Endothelial cell (in vitro differentiated cells): ENCODE measurements around the gene ROR2. TPM values are rescaled to one million over a fixed set of nuclear protein-coding genes. Genes with fewer than 3 reads are reported as not detected.

Experiments used
- DNase-seq: peaks from one replicate; pipeline ENCODE4 v3.0.0; 2021; ENCODE audit warnings: low spot score
- H3K27ac Mint-ChIP-seq: one replicate; pipeline ENCODE4 v1.8.0; 2021; ENCODE audit warnings: mixed read lengths, inconsistent platforms; ENCODE audit not compliant: unreplicated experiment
- H3K27me3 Mint-ChIP-seq: one replicate; pipeline ENCODE4 v1.8.0; 2021; ENCODE audit warnings: mild to moderate bottlenecking, moderate library complexity, mixed read lengths, inconsistent platforms; ENCODE audit not compliant: unreplicated experiment
- H3K36me3 Mint-ChIP-seq: one replicate; pipeline ENCODE4 v1.8.0; 2021; ENCODE audit warnings: mild to moderate bottlenecking, low read depth, mixed read lengths, inconsistent platforms; ENCODE audit not compliant: unreplicated experiment
- H3K4me1 Mint-ChIP-seq: one replicate; pipeline ENCODE4 v1.8.0; 2021; ENCODE audit warnings: mild to moderate bottlenecking, mixed read lengths, inconsistent platforms; ENCODE audit not compliant: unreplicated experiment
- H3K4me3 Mint-ChIP-seq: one replicate; pipeline ENCODE4 v1.8.0; 2021; ENCODE audit warnings: mild to moderate bottlenecking, mixed read lengths, inconsistent platforms; ENCODE audit not compliant: unreplicated experiment
- H3K9me3 Mint-ChIP-seq: one replicate; pipeline ENCODE4 v1.8.0; 2021; ENCODE audit warnings: mixed read lengths, inconsistent platforms; ENCODE audit not compliant: unreplicated experiment
- CTCF ChIP-seq: fragments of 200-600 bp; sonication (generic); IDR thresholded peaks from one replicate; pipeline ENCODE4 v1.5.0; 2021; ENCODE audit warnings: antibody characterized with exemption; ENCODE audit not compliant: unreplicated experiment
- total RNA-seq: library from RNA; stranded (reverse); fragmentation: NEBNext Ultra II Directional; extraction: Animal tissue kit (Norgen Biotek cat#: 25700); gene quantifications from one replicate; pipeline ENCODE4 v1.2.1, GENCODE V29; 2021; ENCODE audit not compliant: unreplicated experiment

Gene ROR2
- total RNA-seq, 1 donor from 2014 or later: 3.5 TPM

GRCh38 chr9:91657501-91657900 is 292.5 kb downstream of the ROR2 start:
- no peak for DNase-seq
- H3K4me3 Mint-ChIP-seq: no peak overlapping the region
- no peaks in the 10 kb centered on the region for H3K4me1 Mint-ChIP-seq
- H3K27ac Mint-ChIP-seq: no peak overlapping the region
- no peak for TF ChIP-seq CTCF
- H3K9me3 Mint-ChIP-seq: no peaks in the 10 kb centered on the region
- H3K36me3 Mint-ChIP-seq: no peaks in the 10 kb centered on the region
- peaks cover 3% of the 10 kb centered on the region for H3K27me3 Mint-ChIP-seq

- TF ChIP-seq CTCF: no peak
- DNase-seq: no peak
- Mint-ChIP-seq H3K9me3 (no peaks in the 10 kb centered on the region), H3K27me3 (peaks cover 3% of the 10 kb centered on the region), H3K4me1 (no peaks in the 10 kb centered on the region), H3K4me3 (no peak overlapping the region), H3K36me3 (no peaks in the 10 kb centered on the region), H3K27ac (no peak overlapping the region)
Observed at GRCh38 chr9:91655658-91656057, 294.4 kb downstream of the ROR2 start.

DNA sequence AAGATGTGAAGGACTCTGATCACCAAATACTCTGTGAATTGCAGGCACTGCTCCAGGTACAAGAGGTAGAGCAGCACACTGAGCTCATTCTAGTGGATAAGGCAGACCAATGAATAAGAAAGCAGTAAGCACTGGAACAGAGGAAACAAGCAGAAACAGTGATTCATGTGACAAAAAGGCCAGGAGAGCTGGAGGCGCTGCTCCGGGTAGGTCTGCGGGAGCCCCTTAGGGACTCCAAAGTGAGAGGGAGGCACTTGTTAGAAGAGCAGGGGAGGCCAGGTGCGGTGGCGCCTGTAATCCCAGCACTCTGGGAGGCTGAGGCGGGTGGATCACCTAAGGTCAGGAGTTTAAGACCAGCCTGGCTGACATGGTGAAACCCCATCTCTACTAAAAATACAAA is 294.8 kb downstream of the ROR2 start:
- H3K27me3 Mint-ChIP-seq: peaks cover 3% of the 10 kb centered on the region
- no peak overlapping the region for H3K4me3 Mint-ChIP-seq
- no peaks in the 10 kb centered on the region for H3K36me3 Mint-ChIP-seq
- no peaks in the 10 kb centered on the region for H3K4me1 Mint-ChIP-seq
- no peaks in the 10 kb centered on the region for H3K9me3 Mint-ChIP-seq
- no peak for DNase-seq
- no peak for TF ChIP-seq CTCF
- H3K27ac Mint-ChIP-seq: no peak overlapping the region

DNA sequence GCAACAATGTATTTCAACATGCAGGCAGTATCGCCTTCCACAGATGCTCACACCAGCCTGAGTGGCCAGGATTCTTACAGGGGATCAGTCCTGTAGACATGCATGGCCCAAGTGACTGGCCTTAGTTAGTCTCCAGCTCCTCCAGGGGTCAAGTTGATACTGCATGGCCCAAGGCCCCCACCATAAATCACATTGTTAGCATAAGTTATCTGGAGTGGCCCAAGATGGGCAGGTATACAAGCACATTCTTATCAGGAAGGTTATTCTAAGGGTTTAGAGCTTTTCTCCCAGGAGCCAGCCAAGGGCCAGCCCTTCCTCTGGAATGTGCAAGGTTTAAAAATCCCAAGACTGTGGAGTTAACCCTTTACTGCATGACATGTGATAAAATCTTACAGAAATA is 295.5 kb downstream of the ROR2 start:
- no peaks in the 10 kb centered on the region for H3K36me3 Mint-ChIP-seq
- no peaks in the 10 kb centered on the region for H3K4me1 Mint-ChIP-seq
- H3K9me3 Mint-ChIP-seq: no peaks in the 10 kb centered on the region
- H3K27me3 Mint-ChIP-seq: peaks cover 3% of the 10 kb centered on the region
- no peak for TF ChIP-seq CTCF
- DNase-seq: no peak
- no peak overlapping the region for H3K4me3 Mint-ChIP-seq
- H3K27ac Mint-ChIP-seq: no peak overlapping the region

DNA sequence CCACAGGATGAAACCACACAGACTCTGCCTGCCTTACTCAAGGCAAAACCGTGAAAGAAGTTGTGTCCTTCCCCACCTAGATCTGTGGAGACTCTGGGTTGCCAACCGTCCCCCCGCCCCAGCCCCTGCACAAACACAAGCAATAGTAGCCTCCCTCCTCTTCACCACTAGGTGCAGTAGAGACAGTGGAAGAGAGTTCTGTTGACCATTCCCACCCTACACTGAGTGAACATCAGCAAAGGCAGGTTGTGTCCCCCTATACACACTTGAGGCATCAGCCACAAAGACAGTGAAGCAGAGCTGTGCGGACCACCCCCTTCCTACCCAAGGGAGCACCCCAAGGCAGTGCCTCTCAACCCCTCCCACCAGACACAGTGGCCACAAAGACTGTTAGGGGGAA is 302.7 kb downstream of the ROR2 start:
- no peak for TF ChIP-seq CTCF
- H3K27ac Mint-ChIP-seq: no peak overlapping the region
- H3K4me3 Mint-ChIP-seq: no peak overlapping the region
- H3K36me3 Mint-ChIP-seq: no peaks in the 10 kb centered on the region
- no peak for DNase-seq
- H3K27me3 Mint-ChIP-seq: no peaks in the 10 kb centered on the region
- H3K9me3 Mint-ChIP-seq: no peaks in the 10 kb centered on the region
- H3K4me1 Mint-ChIP-seq: no peaks in the 10 kb centered on the region
